Keratinocyte (primary cell): ENCODE data around the gene SMIM45.

Experiments used
- DNase-seq: peaks from one replicate; pipeline ENCODE4 v3.0.0-alpha.2; 2011; ENCODE audit warnings: low read depth, missing footprints, low spot score
- FAIRE-seq: peaks from 2 replicates; lab custom pipeline; 2011; peaks lifted over from hg19 to GRCh38; lab: Jason Lieb, UNC
- H2AFZ ChIP-seq: 2 replicates; pipeline ENCODE4 v1.6.0; 2012; ENCODE audit warnings: low read length, control low read depth, inconsistent platforms; ENCODE audit not compliant: control insufficient read depth
- H3K27ac ChIP-seq: 2 replicates; pipeline ENCODE4 v1.5.1; 2011; ENCODE audit warnings: low read length; ENCODE audit not compliant: control insufficient read depth, insufficient read depth
- H3K27me3 ChIP-seq: 3 replicates; pipeline ENCODE4 v1.6.0; 2011; ENCODE audit warnings: low read length; ENCODE audit not compliant: control insufficient read depth, insufficient read depth; ENCODE audit errors: extremely low read depth
- H3K36me3 ChIP-seq, 2 experiments: 2 replicates in 1 of 2; 3 replicates in 1 of 2; pipeline ENCODE4 v1.5.1; 2011; ENCODE audit warnings: low read length in 2 of 2, mild to moderate bottlenecking in 1 of 2; ENCODE audit not compliant: control insufficient read depth in 2 of 2, insufficient read depth in 2 of 2; ENCODE audit errors: extremely low read depth in 1 of 2
- H3K4me1 ChIP-seq: 3 replicates; pipeline ENCODE4 v1.5.1; 2011; ENCODE audit warnings: low read length; ENCODE audit not compliant: control insufficient read depth, insufficient read depth; ENCODE audit errors: extremely low read depth
- H3K4me2 ChIP-seq: 3 replicates; pipeline ENCODE4 v1.6.0; 2011; ENCODE audit warnings: low read depth, low read length; ENCODE audit not compliant: control insufficient read depth, insufficient read depth; ENCODE audit errors: extremely low read depth
- H3K4me3 ChIP-seq, 3 experiments: fragments of 200-600 bp in 1 of 3; sonication (generic) in 1 of 3; 2 replicates in 2 of 3; 3 replicates in 1 of 3; pipeline ENCODE4 v1.5.1; 2011 to 2016; ENCODE audit warnings: low read length in 3 of 3, mild to moderate bottlenecking in 3 of 3, control low read depth in 2 of 3, inconsistent platforms in 1 of 3, low read depth in 1 of 3, mixed read lengths in 1 of 3, mixed run types in 1 of 3, moderate library complexity in 1 of 3; ENCODE audit not compliant: control insufficient read depth in 2 of 3, insufficient read depth in 2 of 3; ENCODE audit errors: extremely low read depth in 1 of 3
- H3K79me2 ChIP-seq: 2 replicates; pipeline ENCODE4 v1.6.0; 2012; ENCODE audit warnings: low read length; ENCODE audit not compliant: control insufficient read depth, insufficient read depth
- H3K9ac ChIP-seq: 3 replicates; pipeline ENCODE4 v1.6.0; 2011; ENCODE audit warnings: low read length; ENCODE audit not compliant: control insufficient read depth, insufficient read depth; ENCODE audit errors: extremely low read depth
- H3K9me1 ChIP-seq: 3 replicates; pipeline ENCODE4 v1.6.0; 2011; ENCODE audit warnings: low read length; ENCODE audit not compliant: control insufficient read depth, insufficient read depth; ENCODE audit errors: extremely low read depth
- H3K9me3 ChIP-seq: 2 replicates; pipeline ENCODE4 v1.5.1; 2012; ENCODE audit warnings: low read depth, low read length; ENCODE audit not compliant: control insufficient read depth
- H4K20me1 ChIP-seq: 3 replicates; pipeline ENCODE4 v1.6.0; 2011; ENCODE audit warnings: low read length; ENCODE audit not compliant: control insufficient read depth, insufficient read depth; ENCODE audit errors: extremely low read depth
- CTCF ChIP-seq, 3 experiments: IDR thresholded peaks in 1 of 3; conservative IDR thresholded peaks in 1 of 3; optimal IDR thresholded peaks in 1 of 3; 2 replicates in 2 of 3; 3 replicates in 1 of 3; pipeline versions ENCODE3 to v1.5.1; 2011; ENCODE audit warnings: low read length in 3 of 3, mild to moderate bottlenecking in 3 of 3, moderate library complexity in 2 of 3, control low read depth in 1 of 3, inconsistent platforms in 1 of 3; ENCODE audit not compliant: insufficient read depth in 2 of 3; ENCODE audit errors: extremely low read depth in 1 of 3
- EZH2 ChIP-seq: IDR thresholded peaks from one replicate; pipeline ENCODE4 v1.6.1; 2012; ENCODE audit warnings: inconsistent platforms, mild to moderate bottlenecking, low read length, moderate library complexity
- dilution Hi-C: fragments of 300-500 bp; cut with MboI; formaldehyde crosslinking; loops from one replicate; pipeline ENCODE4 v1.7.0; 2020; ENCODE audit warnings: low sequenced_read_pairs; ENCODE audit not compliant: extremely low pct_ligation_motif_present

SMIM45 gene

GRCh38 chr22:41998361-41999261 is 46.7 kb downstream of the SMIM45 start, which contains the start of gene WBP2NL:
Gene WBP2NL, plus strand, starts transcription at chr22:41998788. Its CDS starts 31 bp downstream, at chr22:41998819.
- dilution Hi-C loops, result no loop called here
- H3K27ac ChIP-seq, result no peak within 1 kb of the TSS
- H3K9me3 ChIP-seq, result no peaks in the 10 kb centered on the region

GRCh38 chr22:42000466-42000865 is 48.5 kb downstream of the SMIM45 start:
- no peak for DNase-seq
- TF ChIP-seq CTCF (optimal IDR thresholded peaks at IDR 0.05 in 1 of 3, IDR thresholded peaks at IDR 0.05 in 1 of 3, conservative IDR thresholded peaks at IDR 0.05 in 1 of 3; ENCODE audit: extremely low read depth in 1 of 3, insufficient read depth in 2 of 3, low read length in 3 of 3) (no peak), EZH2 (no peak)
- Histone ChIP-seq H2AFZ (no peak overlapping the region), H3K27me3 (peaks cover 3% of the 10 kb centered on the region), H3K27ac (no peak overlapping the region), H3K4me1 (no peaks in the 10 kb centered on the region), H4K20me1 (no peaks in the 10 kb centered on the region), H3K4me3 (no peak overlapping the region), H3K9ac (no peak overlapping the region), H3K4me2 (no peak overlapping the region), H3K9me1 (no peaks in the 10 kb centered on the region), H3K9me3 (no peaks in the 10 kb centered on the region), H3K36me3 (no peaks in the 10 kb centered on the region), H3K79me2 (no peaks in the 10 kb centered on the region)
- dilution Hi-C loops, result no loop called here
- FAIRE-seq, result no peak

More at GRCh38 chr22:41998361-41999261, 46.7 kb downstream of the SMIM45 start, which contains the start of gene WBP2NL:
- no peaks in the 10 kb centered on the region for H3K36me3 ChIP-seq
- peak within 1 kb of the TSS; percentile 47 for H3K4me2 ChIP-seq
- H3K79me2 ChIP-seq, result no peaks in the 10 kb centered on the region
- H2AFZ ChIP-seq, result peak within 1 kb of the TSS; percentile 93
- peak within 1 kb of the TSS; percentile 50 for H3K9ac ChIP-seq
- TF ChIP-seq CTCF (optimal IDR thresholded peaks at IDR 0.05 in 1 of 3, IDR thresholded peaks at IDR 0.05 in 1 of 3, conservative IDR thresholded peaks at IDR 0.05 in 1 of 3; ENCODE audit: extremely low read depth in 1 of 3, insufficient read depth in 2 of 3, low read length in 3 of 3) (no peak), EZH2 (no peak)
- peaks cover 3% of the 10 kb centered on the region for H3K27me3 ChIP-seq
- H3K4me1 ChIP-seq, result no peaks in the 10 kb centered on the region
- FAIRE-seq (no peak), DNase-seq (no peak)
- H3K9me1 ChIP-seq, result no peaks in the 10 kb centered on the region
- H4K20me1 ChIP-seq, result no peaks in the 10 kb centered on the region
- H3K4me3 ChIP-seq, result peak within 1 kb of the TSS; percentile 39 to 70 (median 53)
